Mucosa of descending colon (tissue), 3 donors: ENCODE results near the gene CCSER1. TPM values are rescaled to one million over a fixed set of nuclear protein-coding genes. Genes with fewer than 3 reads are reported as not detected.

ENCODE experiments used
- ATAC-seq: fragments of 200-7000 bp; cut with Tn5 transposase; one replicate; pipeline ENCODE4 v1.9.1; 2020; ENCODE audit warnings: mild to moderate bottlenecking, moderate library complexity
- DNase-seq, 3 donors: peaks; one replicate each; pipeline ENCODE4 v3.0.0-alpha.2; 2020
- H3K36me3 ChIP-seq: fragments of 200-600 bp; one replicate; pipeline ENCODE4 v1.8.0; 2021; ENCODE audit warnings: low read depth, mild to moderate bottlenecking
- H3K4me1 ChIP-seq: fragments of 200-600 bp; one replicate; pipeline ENCODE4 v1.8.0; 2021; ENCODE audit warnings: low read depth, mild to moderate bottlenecking
- H3K4me3 ChIP-seq: fragments of 200-600 bp; one replicate; pipeline ENCODE4 v1.8.0; 2021; ENCODE audit warnings: mild to moderate bottlenecking
- H3K9me3 ChIP-seq: fragments of 200-600 bp; one replicate; pipeline ENCODE4 v1.8.0; 2021; ENCODE audit warnings: mild to moderate bottlenecking
- intact Hi-C, 2 donors: fragments of 100-400 bp; cut with DNase I in 1 of 2; cut with micrococcal nuclease in 1 of 2; formaldehyde crosslinking; loops; one replicate each; pipeline versions ENCODE4 v1.11.0 to v1.11.1; 2022; cut with DNase I, micrococcal nuclease
- total RNA-seq, 3 donors: library from RNA; stranded (reverse); fragmentation: NEBNext Ultra II Directional in 2 of 3; extraction: Animal tissue kit (Norgen Biotek cat#: 25700) in 2 of 3; gene quantifications; one replicate each; pipeline versions ENCODE4 v1.2.1 to v1.2.4, GENCODE V29; 2021 to 2023
- TF ChIP-seq, protein P1 (sequence below): fragments of 200-600 bp; IDR thresholded peaks from one replicate; pipeline ENCODE4 v1.8.0; 2022; ENCODE audit warnings: antibody characterized with exemption, mild to moderate bottlenecking
- donor health status: DM: no; HTN: no; CAD: no; lungs with moderate emphysema.
- donor health status: DM: no; HTN: no; CAD: no.
- donor health status: DM: no; HTN: yes; CAD: no.

CCSER1 gene
- total RNA-seq, 3 donors from 2014 or later, result 11.1 to 32.4 (median 13.3) TPM

DNA sequence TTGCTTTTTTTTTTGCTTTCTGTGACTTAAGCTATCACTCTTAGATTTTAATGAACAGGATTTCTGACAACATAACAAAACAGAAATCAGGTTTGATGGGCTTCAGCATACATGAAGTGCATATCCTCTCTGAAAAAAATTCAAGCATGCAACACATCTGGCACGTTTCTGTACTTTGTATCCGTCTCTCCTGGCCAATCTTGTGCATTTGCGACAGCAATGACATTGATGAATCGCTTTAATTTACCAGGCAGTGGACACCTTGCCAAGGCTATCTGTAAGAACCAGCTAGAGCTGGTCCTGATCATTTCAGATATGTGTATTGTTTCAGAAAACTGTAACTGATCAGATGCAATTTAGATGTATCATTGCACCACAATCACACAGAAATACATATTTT is 93.3 kb downstream of the CCSER1 start:
- H3K4me1 ChIP-seq, result no peaks in the 10 kb centered on the region
- DNase-seq (no peak), ATAC-seq (no peak)
- no peaks in the 10 kb centered on the region for H3K36me3 ChIP-seq
- intact Hi-C loops, result no loop called here
- TF ChIP-seq, protein P1, sequence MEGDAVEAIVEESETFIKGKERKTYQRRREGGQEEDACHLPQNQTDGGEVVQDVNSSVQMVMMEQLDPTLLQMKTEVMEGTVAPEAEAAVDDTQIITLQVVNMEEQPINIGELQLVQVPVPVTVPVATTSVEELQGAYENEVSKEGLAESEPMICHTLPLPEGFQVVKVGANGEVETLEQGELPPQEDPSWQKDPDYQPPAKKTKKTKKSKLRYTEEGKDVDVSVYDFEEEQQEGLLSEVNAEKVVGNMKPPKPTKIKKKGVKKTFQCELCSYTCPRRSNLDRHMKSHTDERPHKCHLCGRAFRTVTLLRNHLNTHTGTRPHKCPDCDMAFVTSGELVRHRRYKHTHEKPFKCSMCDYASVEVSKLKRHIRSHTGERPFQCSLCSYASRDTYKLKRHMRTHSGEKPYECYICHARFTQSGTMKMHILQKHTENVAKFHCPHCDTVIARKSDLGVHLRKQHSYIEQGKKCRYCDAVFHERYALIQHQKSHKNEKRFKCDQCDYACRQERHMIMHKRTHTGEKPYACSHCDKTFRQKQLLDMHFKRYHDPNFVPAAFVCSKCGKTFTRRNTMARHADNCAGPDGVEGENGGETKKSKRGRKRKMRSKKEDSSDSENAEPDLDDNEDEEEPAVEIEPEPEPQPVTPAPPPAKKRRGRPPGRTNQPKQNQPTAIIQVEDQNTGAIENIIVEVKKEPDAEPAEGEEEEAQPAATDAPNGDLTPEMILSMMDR, result no peak
- no peak overlapping the region for H3K4me3 ChIP-seq
- no peaks in the 10 kb centered on the region for H3K9me3 ChIP-seq

DNA sequence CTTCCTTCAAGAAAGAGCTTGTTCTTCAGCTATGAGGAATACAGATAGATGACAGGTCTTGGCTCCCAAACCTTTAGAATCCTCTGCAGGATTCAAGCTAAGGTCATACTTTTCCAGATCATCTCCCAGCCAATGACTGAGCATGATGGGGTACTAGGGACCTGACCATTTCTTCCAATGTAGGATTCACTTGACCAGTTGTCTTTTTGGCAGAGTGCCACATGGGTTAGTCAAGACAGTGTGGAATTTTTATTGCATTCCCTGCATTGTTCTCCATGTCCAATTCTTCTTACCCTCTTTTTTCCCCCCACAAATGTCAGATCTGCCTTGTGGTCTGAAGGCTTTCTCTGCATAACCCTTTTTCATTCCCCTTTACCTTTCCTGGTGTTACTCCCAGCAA is 99.5 kb downstream of the CCSER1 start:
- Histone ChIP-seq H3K9me3 (no peaks in the 10 kb centered on the region), H3K4me1 (no peaks in the 10 kb centered on the region), H3K4me3 (no peak overlapping the region), H3K36me3 (no peaks in the 10 kb centered on the region)
- no peak for ATAC-seq
- TF ChIP-seq, protein P1, result no peak
- DNase-seq, result no peak
- intact Hi-C loops, result no loop called here

DNA sequence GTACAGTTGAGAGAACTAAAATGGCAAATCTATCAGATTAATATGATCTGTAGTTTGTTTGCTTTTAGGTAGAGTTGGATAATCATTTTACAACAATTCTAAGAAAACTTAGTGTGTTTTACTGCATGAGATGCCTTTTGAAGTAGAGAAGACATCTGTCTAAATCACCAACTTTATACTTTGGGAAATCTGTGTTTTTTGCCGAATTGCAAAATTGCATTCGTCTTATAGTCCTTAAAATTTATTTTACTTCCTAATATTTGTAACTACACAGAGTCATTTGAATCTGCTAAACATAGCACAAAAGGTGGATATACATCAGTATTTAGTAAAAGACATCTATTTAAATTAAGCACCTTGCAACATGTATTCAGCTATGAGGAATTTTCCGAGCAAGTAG is 100.0 kb downstream of the CCSER1 start:
- intact Hi-C loops, result no loop called here
- DNase-seq (no peak), ATAC-seq (no peak)
- TF ChIP-seq, protein P1, result no peak
- no peaks in the 10 kb centered on the region for H3K4me1 ChIP-seq
- no peak overlapping the region for H3K4me3 ChIP-seq
- no peaks in the 10 kb centered on the region for H3K9me3 ChIP-seq
- H3K36me3 ChIP-seq, result no peaks in the 10 kb centered on the region

DNA sequence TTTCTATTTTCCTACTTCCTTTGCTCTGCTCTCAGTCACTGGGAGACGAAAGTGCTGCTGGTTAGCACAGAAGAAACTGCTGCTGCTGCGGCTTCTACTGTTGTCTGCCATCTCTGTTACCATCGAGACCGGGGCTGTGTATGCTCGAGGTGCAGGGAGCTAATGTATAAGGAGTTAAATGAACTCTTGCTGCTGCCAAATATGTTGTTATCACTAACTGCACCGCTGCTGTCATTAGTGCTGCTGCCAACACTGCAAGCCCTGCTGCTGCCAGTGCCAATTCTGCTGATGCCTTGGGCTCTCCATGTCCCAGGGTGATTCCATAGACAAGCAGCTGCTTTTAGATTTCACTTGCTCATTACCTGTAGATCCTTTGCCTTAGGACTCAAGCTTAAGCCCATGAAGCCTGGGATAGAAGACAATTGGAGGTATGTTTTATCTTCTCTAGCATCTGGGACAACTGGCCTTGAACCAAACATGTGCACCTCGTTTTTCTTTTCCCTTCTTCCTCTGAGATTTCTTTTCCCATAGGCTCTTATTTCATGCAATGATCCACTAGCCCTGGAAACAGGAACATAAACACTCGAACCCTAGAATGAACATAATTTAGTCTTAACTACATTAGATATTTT is 107.8 kb downstream of the CCSER1 start:
- intact Hi-C loops, result no loop called here
- no peaks in the 10 kb centered on the region for H3K36me3 ChIP-seq
- ATAC-seq, result no peak
- DNase-seq, result no peak
- H3K4me3 ChIP-seq, result no peak overlapping the region
- TF ChIP-seq, protein P1, result no peak
- no peaks in the 10 kb centered on the region for H3K4me1 ChIP-seq
- no peaks in the 10 kb centered on the region for H3K9me3 ChIP-seq

DNA sequence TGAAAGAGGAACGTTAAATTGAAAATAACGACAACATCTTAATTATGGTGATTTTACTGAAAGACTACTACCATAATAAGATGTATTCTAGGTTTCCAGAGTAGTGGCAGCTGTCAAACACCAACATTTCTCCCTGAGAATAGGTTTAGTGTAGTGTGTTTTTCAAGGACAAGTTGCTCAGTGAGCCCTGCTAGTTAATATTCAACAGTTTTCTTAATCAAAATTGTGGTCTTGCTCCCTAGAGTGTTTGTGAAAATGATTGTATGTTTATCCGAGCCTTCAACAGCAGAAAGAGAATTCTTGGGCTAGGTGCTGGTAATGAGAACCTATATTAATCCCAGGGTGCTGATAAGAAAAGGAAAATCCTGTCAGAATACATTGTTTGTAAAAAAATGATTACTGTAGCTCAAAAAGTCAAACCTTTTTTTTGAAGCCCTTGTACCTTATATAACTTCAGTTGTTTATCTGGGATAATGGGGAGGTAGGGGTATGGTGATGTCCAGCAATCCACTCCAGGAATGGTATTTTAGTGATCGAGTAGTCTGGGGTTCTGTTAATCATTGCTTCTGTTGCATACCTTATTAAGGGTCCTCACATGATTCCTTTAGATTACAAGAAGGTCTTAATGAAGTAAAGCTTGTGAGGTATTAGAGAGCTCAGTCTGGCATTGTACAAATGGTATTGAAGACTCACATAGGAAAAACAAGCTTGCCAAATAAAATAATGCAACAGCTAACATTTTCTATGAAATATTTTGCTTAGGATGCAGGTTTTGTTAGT is 110.7 kb downstream of the CCSER1 start:
- TF ChIP-seq, protein P1, result no peak
- ATAC-seq, result no peak
- H3K4me1 ChIP-seq, result no peaks in the 10 kb centered on the region
- no peaks in the 10 kb centered on the region for H3K36me3 ChIP-seq
- no peak for DNase-seq
- H3K4me3 ChIP-seq, result no peak overlapping the region
- intact Hi-C loops, result no loop called here
- no peaks in the 10 kb centered on the region for H3K9me3 ChIP-seq
